K562 (cell line): ENCODE results near the gene MYRIP. TPM values are rescaled to one million over a fixed set of nuclear protein-coding genes. Genes with fewer than 3 reads are reported as not detected.

Source experiments
- C11orf30 ChIP-seq: fragments of 450-650 bp; IDR thresholded peaks from 2 replicates; pipeline ENCODE4 v1.6.1; 2016; ENCODE audit warnings: low read depth, mild to moderate bottlenecking
- E2F3 ChIP-seq: fragments of 250-450 bp; sonication (Bioruptor Pico); IDR thresholded peaks from 2 replicates; pipeline ENCODE4 v1.4.0; 2020; ENCODE audit warnings: mild to moderate bottlenecking
- ELF2 ChIP-seq: fragments of 250-450 bp; sonication (Bioruptor Pico); IDR thresholded peaks from 2 replicates; pipeline ENCODE4 v1.5.0; 2021; ENCODE audit warnings: mild to moderate bottlenecking
- FOXA3 ChIP-seq, 2 experiments: fragments of 450-650 bp in 1 of 2; sonication (generic) in 1 of 2; formaldehyde crosslinking; IDR thresholded peaks in 1 of 2; conservative IDR thresholded peaks in 1 of 2; 2 replicates each; pipeline versions ENCODE4 v1.4.0 to v1.8.0; 2020 to 2022; ENCODE audit warnings: mild to moderate bottlenecking in 2 of 2, missing genetic modification reagents in 1 of 2
- GABPB2 ChIP-seq: fragments of 250-450 bp; sonication (Bioruptor Pico); conservative IDR thresholded peaks from 2 replicates; pipeline ENCODE4 v1.5.1; 2021; ENCODE audit warnings: mild to moderate bottlenecking
- HIVEP1 ChIP-seq: fragments of 250-450 bp; sonication (Bioruptor Pico); IDR thresholded peaks from 2 replicates; pipeline ENCODE4 v1.4.0; 2020; ENCODE audit warnings: mild to moderate bottlenecking
- NONO ChIP-seq, 2 experiments: fragments of 200-400 bp in 1 of 2; fragments of 450-650 bp in 1 of 2; formaldehyde crosslinking in 1 of 2; IDR thresholded peaks; 2 replicates each; pipeline ENCODE4 v1.6.1; 2017; ENCODE audit warnings: low read depth in 2 of 2, mild to moderate bottlenecking in 2 of 2, moderate library complexity in 2 of 2, low read length in 1 of 2
- NR2C2 ChIP-seq, 2 experiments: fragments of 200-800 bp in 1 of 2; sonication (Bioruptor generic) in 1 of 2; sonication (generic) in 1 of 2; formaldehyde crosslinking in 1 of 2; IDR thresholded peaks; 2 replicates each; pipeline versions ENCODE4 v1.6.1 to v1.8.0; 2016 to 2022; ENCODE audit warnings: mild to moderate bottlenecking in 1 of 2, missing compliant biosample characterization in 1 of 2, missing genetic modification characterization in 1 of 2, missing genetic modification reagents in 1 of 2
- NR2F6 ChIP-seq: fragments of 450-650 bp; formaldehyde crosslinking; IDR thresholded peaks from 2 replicates; pipeline ENCODE4 v1.4.0; 2020; ENCODE audit warnings: mild to moderate bottlenecking
- OTX1 ChIP-seq: fragments of 450-650 bp; formaldehyde crosslinking; IDR thresholded peaks from 2 replicates; pipeline ENCODE4 v1.4.0; 2022; ENCODE audit warnings: mild to moderate bottlenecking
- PATZ1 ChIP-seq: fragments of 250-450 bp; sonication (Bioruptor Pico); IDR thresholded peaks from 2 replicates; pipeline ENCODE4 v1.5.0; 2020; ENCODE audit warnings: mild to moderate bottlenecking, borderline replicate concordance
- XRCC5 ChIP-seq: fragments of 200-400 bp; formaldehyde crosslinking; IDR thresholded peaks from 2 replicates; pipeline ENCODE4 v1.6.1; 2017; ENCODE audit warnings: low read depth, mild to moderate bottlenecking, low read length
- ZC3H8 ChIP-seq: fragments of 450-650 bp; IDR thresholded peaks from 2 replicates; pipeline ENCODE4 v1.6.1; 2017
- ZFX ChIP-seq: sonication (generic); formaldehyde crosslinking; IDR thresholded peaks from 2 replicates; pipeline ENCODE4 v1.8.0; 2022; ENCODE audit warnings: mild to moderate bottlenecking, missing genetic modification reagents, moderate library complexity
- ZNF134 ChIP-seq: fragments of 250-450 bp; sonication (Bioruptor Pico); conservative IDR thresholded peaks from 2 replicates; pipeline ENCODE4 v1.4.0; 2020
- ZNF217 ChIP-seq: sonication (generic); formaldehyde crosslinking; IDR thresholded peaks from 2 replicates; pipeline ENCODE4 v1.8.0; 2022; ENCODE audit warnings: mild to moderate bottlenecking, missing genetic modification reagents
- ZNF232 ChIP-seq: sonication (generic); formaldehyde crosslinking; IDR thresholded peaks from 2 replicates; pipeline ENCODE4 v1.8.0; 2022; ENCODE audit warnings: mild to moderate bottlenecking, missing genetic modification reagents
- ZNF282 ChIP-seq: sonication (generic); formaldehyde crosslinking; IDR thresholded peaks from 2 replicates; pipeline ENCODE4 v1.8.1; 2023; ENCODE audit warnings: missing genetic modification reagents
- ZNF354B ChIP-seq: fragments of 250-450 bp; sonication (Bioruptor Pico); IDR thresholded peaks from 2 replicates; pipeline ENCODE4 v1.4.0; 2020
- ZNF436 ChIP-seq: fragments of 250-450, 450-650 bp; sonication (Bioruptor Pico); formaldehyde crosslinking; IDR thresholded peaks from 2 replicates; pipeline ENCODE4 v1.7.0; 2020; ENCODE audit warnings: mild to moderate bottlenecking
- ZNF57 ChIP-seq: fragments of 450-650 bp; formaldehyde crosslinking; IDR thresholded peaks from 2 replicates; pipeline ENCODE4 v1.4.0; 2020; ENCODE audit warnings: mild to moderate bottlenecking, moderate library complexity
- ZNF695 ChIP-seq: fragments of 450-650 bp; formaldehyde crosslinking; IDR thresholded peaks from 2 replicates; pipeline ENCODE4 v1.4.0; 2020; ENCODE audit warnings: mild to moderate bottlenecking, moderate library complexity
- ZNF707 ChIP-seq: fragments of 250-450 bp; sonication (Bioruptor Pico); conservative IDR thresholded peaks from 2 replicates; pipeline ENCODE4 v1.8.0; 2022; ENCODE audit warnings: inconsistent platforms, mild to moderate bottlenecking, moderate library complexity
- polyA plus RNA-seq, 8 experiments: library from polyadenylated mRNA; depleted of rRNA in 4 of 8; stranded (reverse) in 5 of 8; unstranded in 3 of 8; fragments of >200 nt; fragmentation: Nextera tagmentation in 2 of 8; fragmentation: Illumina TruSeq in 1 of 8; extraction: Ambion mirVana in 2 of 8; extraction: Trizol in 1 of 8; gene quantifications; 2 replicates each; pipeline versions ENCODE4 v1.2.1 to v1.2.3, GENCODE V29; 2011 to 2014; ENCODE audit warnings: inconsistent platforms in 1 of 8, missing spikeins in 1 of 8
- total RNA-seq, 7 experiments: library from RNA; depleted of rRNA in 6 of 7; stranded (reverse); fragments of >200 nt in 6 of 7; fragmentation: Illumina TruSeq in 2 of 7; extraction: Trizol in 2 of 7; gene quantifications; 2 replicates each; pipeline versions ENCODE4 v1.2.1 to v1.2.3, GENCODE V29; 2011 to 2021; ENCODE audit warnings: low replicate concordance in 1 of 7
- TF ChIP-seq, protein P1 (sequence below): fragments of 450-650 bp; formaldehyde crosslinking; IDR thresholded peaks from 2 replicates; pipeline ENCODE4 v1.4.0; 2020; ENCODE audit warnings: mild to moderate bottlenecking, moderate library complexity
- TF ChIP-seq, protein P2 (sequence below): fragments of 250-450 bp; sonication (Bioruptor Pico); IDR thresholded peaks from 2 replicates; pipeline ENCODE4 v1.4.0; 2020; ENCODE audit warnings: mild to moderate bottlenecking, moderate library complexity

Gene MYRIP
- total and polyA plus RNA-seq, 9 of the 15 experiments (the other 6 are each of a cell fraction or from before 2014, with no cell fraction given): 0.03 to 0.12 TPM; not detected in 7

DNA sequence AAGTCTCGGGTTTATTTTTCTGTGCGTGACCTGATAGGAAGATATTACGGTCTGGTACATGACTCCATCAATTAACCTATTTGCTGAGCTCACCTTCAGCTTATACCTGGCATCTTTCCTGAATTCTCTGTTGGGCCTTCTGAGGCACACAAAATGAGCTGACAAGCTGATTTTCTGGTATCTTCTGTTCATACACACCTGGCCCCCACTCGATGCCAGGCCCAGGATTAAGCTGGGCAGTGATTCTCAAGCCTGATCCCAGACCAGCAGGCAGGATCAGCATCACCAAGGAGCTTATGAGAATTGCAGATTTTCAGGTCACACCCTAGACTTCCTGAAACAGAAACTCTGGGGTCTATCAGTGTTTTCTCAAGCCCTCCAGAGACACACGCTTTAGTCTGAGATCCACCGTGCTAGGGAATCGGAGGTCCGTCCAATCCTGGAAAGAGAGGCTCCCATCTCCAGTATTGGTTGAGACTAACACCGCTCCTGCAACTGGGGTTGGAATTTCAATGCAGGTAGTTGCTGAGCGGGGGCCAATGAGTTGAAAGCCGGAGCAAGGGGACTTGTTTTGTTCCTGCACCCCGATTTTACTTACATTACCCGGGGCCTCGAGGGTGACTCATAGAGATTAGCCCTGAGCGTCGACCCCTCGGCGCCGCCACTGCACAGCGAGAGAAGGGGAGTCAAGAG is 499.5 kb downstream of the MYRIP start (continued):
- TF ChIP-seq NONO (IDR thresholded peaks at IDR 0.05; ENCODE audit: low read depth in 2 of 2, low read length in 1 of 2) (no peak), HIVEP1 (CRISPR knock-in tag) (0 out of 2 replicates have a peak, but pooled peaks have one; percentile 77), ZNF354B (CRISPR knock-in tag) (no peak), XRCC5 (no peak), OTX1 (CRISPR knock-in tag) (peak; percentile 37; the same call in 1 of the 2 replicates), PATZ1 (CRISPR knock-in tag) (0 out of 2 replicates have a peak, but pooled peaks have one; percentile 31), E2F3 (no peak), NR2F6 (CRISPR knock-in tag) (peak; percentile 77; the same call in 1 of the 2 replicates), ZNF282 (CRISPR knock-in tag) (no peak), ZNF436 (CRISPR knock-in tag) (0 out of 2 replicates have a peak, but pooled peaks have one; percentile 25), ZC3H8 (no peak), ZNF134 (CRISPR knock-in tag) (no peak), ZNF57 (CRISPR knock-in tag) (no peak), FOXA3 (CRISPR knock-in tag; conservative IDR thresholded peaks at IDR 0.05 in 1 of 2, IDR thresholded peaks at IDR 0.05 in 1 of 2) (peak in 1 of 2 experiments; percentile 30; a peak in 1 of 4 replicates), ZNF232 (CRISPR knock-in tag) (0 out of 2 replicates have a peak, but pooled peaks have one; percentile 5), ZNF217 (CRISPR knock-in tag) (no peak), NR2C2 (CRISPR knock-in tag; IDR thresholded peaks at IDR 0.05) (peak; percentile 38; the same call in 1 of the 2 replicates), NR2C2 (tag; IDR thresholded peaks at IDR 0.05) (no peak), GABPB2 (0 out of 2 replicates have a peak, but pooled peaks have one; percentile 51), ZFX (no peak), C11orf30 (peak; percentile 53), ZNF707 (CRISPR knock-in tag) (0 out of 2 replicates have a peak, but pooled peaks have one; percentile 42), ELF2 (no peak), ZNF695 (CRISPR knock-in tag) (0 out of 2 replicates have a peak, but pooled peaks have one; percentile 12)
- TF ChIP-seq, protein P1, sequence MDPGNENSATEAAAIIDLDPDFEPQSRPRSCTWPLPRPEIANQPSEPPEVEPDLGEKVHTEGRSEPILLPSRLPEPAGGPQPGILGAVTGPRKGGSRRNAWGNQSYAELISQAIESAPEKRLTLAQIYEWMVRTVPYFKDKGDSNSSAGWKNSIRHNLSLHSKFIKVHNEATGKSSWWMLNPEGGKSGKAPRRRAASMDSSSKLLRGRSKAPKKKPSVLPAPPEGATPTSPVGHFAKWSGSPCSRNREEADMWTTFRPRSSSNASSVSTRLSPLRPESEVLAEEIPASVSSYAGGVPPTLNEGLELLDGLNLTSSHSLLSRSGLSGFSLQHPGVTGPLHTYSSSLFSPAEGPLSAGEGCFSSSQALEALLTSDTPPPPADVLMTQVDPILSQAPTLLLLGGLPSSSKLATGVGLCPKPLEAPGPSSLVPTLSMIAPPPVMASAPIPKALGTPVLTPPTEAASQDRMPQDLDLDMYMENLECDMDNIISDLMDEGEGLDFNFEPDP (CRISPR knock-in tag): 0 out of 2 replicates have a peak, but pooled peaks have one; percentile 63
- TF ChIP-seq, protein P2, sequence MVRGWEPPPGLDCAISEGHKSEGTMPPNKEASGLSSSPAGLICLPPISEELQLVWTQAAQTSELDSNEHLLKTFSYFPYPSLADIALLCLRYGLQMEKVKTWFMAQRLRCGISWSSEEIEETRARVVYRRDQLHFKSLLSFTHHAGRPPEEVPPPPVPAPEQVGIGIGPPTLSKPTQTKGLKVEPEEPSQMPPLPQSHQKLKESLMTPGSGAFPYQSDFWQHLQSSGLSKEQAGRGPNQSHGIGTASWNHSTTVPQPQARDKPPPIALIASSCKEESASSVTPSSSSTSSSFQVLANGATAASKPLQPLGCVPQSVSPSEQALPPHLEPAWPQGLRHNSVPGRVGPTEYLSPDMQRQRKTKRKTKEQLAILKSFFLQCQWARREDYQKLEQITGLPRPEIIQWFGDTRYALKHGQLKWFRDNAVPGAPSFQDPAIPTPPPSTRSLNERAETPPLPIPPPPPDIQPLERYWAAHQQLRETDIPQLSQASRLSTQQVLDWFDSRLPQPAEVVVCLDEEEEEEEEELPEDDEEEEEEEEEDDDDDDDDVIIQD: no peak
